HG02623 (cell line): ENCODE results near the gene HOXA9.

Source experiments
- ATAC-seq: cut with Tn5 transposase; IDR thresholded peaks from one replicate; pipeline ENCODE4 v1.9.1; 2021; ENCODE audit warnings: moderate library complexity; ENCODE audit not compliant: unreplicated experiment

The HOXA9 gene

GRCh38 chr7:27165089-27165995 is at the start of gene HOXA9:
Gene HOXA9, minus strand, starts transcription at chr7:27165537. Its CDS starts 80 bp downstream, at chr7:27165457.
- ATAC-seq = no peak

- no peak for ATAC-seq
Observed at GRCh38 chr7:27214239-27214950, 49.1 kb upstream of the HOXA9 start.

GRCh38 chr7:27213433-27214238 is 48.3 kb upstream of the HOXA9 start:
- ATAC-seq = no peak

- no peak for ATAC-seq
Observed at GRCh38 chr7:27212497-27213432, 47.4 kb upstream of the HOXA9 start.

- ATAC-seq = no peak
Observed at GRCh38 chr7:27211764-27212204, 46.4 kb upstream of the HOXA9 start.

- no peak for ATAC-seq
Observed at GRCh38 chr7:27211084-27211446, 45.7 kb upstream of the HOXA9 start.

GRCh38 chr7:27210441-27211083 is 45.2 kb upstream of the HOXA9 start:
- no peak for ATAC-seq

- no peak for ATAC-seq
Observed at GRCh38 chr7:27209933-27210440, 44.6 kb upstream of the HOXA9 start.

- no peak for ATAC-seq
Observed at GRCh38 chr7:27208998-27209397, 43.7 kb upstream of the HOXA9 start.

- ATAC-seq = no peak
Observed at GRCh38 chr7:27207348-27207985, 42.1 kb upstream of the HOXA9 start.

- ATAC-seq = no peak
Observed at GRCh38 chr7:27205325-27206280, 40.3 kb upstream of the HOXA9 start.

- ATAC-seq = no peak
Observed at GRCh38 chr7:27204851-27205322, 39.5 kb upstream of the HOXA9 start.

- no peak for ATAC-seq
Observed at GRCh38 chr7:27203964-27204594, 38.7 kb upstream of the HOXA9 start.

GRCh38 chr7:27203365-27203953 is 38.1 kb upstream of the HOXA9 start:
- ATAC-seq = no peak

- no peak for ATAC-seq
Observed at GRCh38 chr7:27202862-27203134, 37.5 kb upstream of the HOXA9 start.

GRCh38 chr7:27202018-27202861 is 36.9 kb upstream of the HOXA9 start:
- ATAC-seq = no peak
